Measurements from ENCODE around the gene NPC1.

The NPC1 gene

GRCh38 chr18:23575309-23575651 lies 11.0 kb downstream of the NPC1 start:
- TF ChIP-seq CTCF (IDR thresholded peaks at IDR 0.05; ENCODE audit: borderline replicate concordance, insufficient read depth, low read depth, low read length), result no peak
- no peak overlapping the region for H3K4me3 ChIP-seq (ENCODE audit: low read depth, low read length)

DNA sequence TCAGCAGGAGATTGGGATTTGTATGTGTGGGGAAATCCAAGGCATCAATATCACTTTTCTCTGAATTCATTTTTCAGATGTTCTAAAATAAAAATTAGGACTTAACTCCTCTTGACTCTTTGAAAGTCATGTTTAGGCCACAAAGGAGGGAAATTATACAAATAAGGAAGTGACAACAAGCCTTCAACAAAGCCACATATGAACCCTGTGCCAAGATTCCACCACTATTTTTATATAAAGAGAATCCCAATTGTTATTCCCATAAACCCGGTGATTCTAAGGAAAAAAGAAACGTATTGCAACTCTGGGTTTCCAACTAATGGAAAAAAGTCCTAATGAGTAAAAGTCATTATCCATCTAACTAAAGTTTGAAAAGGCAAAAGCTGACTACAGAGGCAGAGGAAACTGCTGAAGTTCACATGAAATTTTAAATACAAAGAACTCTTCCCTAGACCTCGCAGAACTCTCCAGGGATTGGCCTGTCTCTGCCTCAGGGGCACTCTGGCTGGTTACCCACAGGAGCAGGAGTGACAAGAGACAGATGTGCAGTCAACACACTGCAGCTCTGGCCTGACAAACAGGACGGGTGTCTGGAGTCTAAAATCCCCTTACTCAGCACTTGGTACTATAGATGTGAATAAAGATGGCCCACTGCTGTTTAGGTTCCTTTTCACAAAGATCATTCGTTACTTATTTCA lies 11.5 kb downstream of the NPC1 start:
- no peak for TF ChIP-seq CTCF (IDR thresholded peaks at IDR 0.05; ENCODE audit: borderline replicate concordance, insufficient read depth, low read depth, low read length)
- H3K4me3 ChIP-seq (ENCODE audit: low read depth, low read length), result no peak overlapping the region

- TF ChIP-seq CTCF (IDR thresholded peaks at IDR 0.05; ENCODE audit: borderline replicate concordance, insufficient read depth, low read depth, low read length), result no peak
- no peak overlapping the region for H3K4me3 ChIP-seq (ENCODE audit: low read depth, low read length)
Measured at GRCh38 chr18:23573626-23574431, 12.5 kb downstream of the NPC1 start.

- TF ChIP-seq CTCF (IDR thresholded peaks at IDR 0.05; ENCODE audit: borderline replicate concordance, insufficient read depth, low read depth, low read length), result no peak
- no peak overlapping the region for H3K4me3 ChIP-seq (ENCODE audit: low read depth, low read length)
Measured at GRCh38 chr18:23573020-23573419, 13.3 kb downstream of the NPC1 start.

- no peak for TF ChIP-seq CTCF (IDR thresholded peaks at IDR 0.05; ENCODE audit: borderline replicate concordance, insufficient read depth, low read depth, low read length)
- H3K4me3 ChIP-seq (ENCODE audit: low read depth, low read length), result no peak overlapping the region
Measured at GRCh38 chr18:23572570-23572969, 13.7 kb downstream of the NPC1 start.

- TF ChIP-seq CTCF (IDR thresholded peaks at IDR 0.05; ENCODE audit: borderline replicate concordance, insufficient read depth, low read depth, low read length), result no peak
- H3K4me3 ChIP-seq (ENCODE audit: low read depth, low read length), result no peak overlapping the region
Measured at GRCh38 chr18:23572012-23572411, 14.3 kb downstream of the NPC1 start.

Measured in GM12875 (cell line).